HL-60 (cell line): ENCODE results near the gene GPC5.

Experiments used
- GABPA ChIP-seq: IDR thresholded peaks from 2 replicates; pipeline ENCODE4 v1.6.1; 2012; ENCODE audit warnings: low read depth
- POLR2AphosphoS5 ChIP-seq: IDR thresholded peaks from 2 replicates; pipeline ENCODE4 v1.6.1; 2012; ENCODE audit warnings: low read depth
- TF ChIP-seq, protein P1 (sequence below): IDR thresholded peaks from one replicate; pipeline ENCODE4 v1.5.1; 2011; ENCODE audit warnings: low read length, control low read depth, inconsistent platforms; ENCODE audit not compliant: insufficient read depth
- TF ChIP-seq, protein P2 (sequence below): IDR thresholded peaks from 2 replicates; pipeline ENCODE4 v1.6.1; 2012; ENCODE audit warnings: low read depth; ENCODE audit not compliant: insufficient replicate concordance

DNA sequence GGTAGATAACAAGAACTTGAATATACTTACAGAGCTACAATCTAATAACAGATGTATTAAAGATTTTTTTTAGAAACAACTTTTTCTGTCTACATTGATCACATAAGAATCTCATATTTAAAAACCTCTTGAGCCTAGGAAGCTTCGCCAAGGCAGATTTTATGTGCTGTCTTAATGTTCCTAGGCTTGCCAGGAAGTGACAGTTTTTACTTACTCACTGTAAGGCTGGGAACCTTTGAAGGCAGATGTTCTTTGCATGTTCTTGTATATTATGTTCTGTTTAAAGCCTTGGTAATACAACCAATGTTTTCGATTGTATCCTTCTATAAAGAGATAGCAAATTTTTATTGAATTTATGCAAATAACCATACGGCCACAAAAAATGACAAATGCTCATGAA is 492.7 kb downstream of the GPC5 start:
- TF ChIP-seq, protein P1, sequence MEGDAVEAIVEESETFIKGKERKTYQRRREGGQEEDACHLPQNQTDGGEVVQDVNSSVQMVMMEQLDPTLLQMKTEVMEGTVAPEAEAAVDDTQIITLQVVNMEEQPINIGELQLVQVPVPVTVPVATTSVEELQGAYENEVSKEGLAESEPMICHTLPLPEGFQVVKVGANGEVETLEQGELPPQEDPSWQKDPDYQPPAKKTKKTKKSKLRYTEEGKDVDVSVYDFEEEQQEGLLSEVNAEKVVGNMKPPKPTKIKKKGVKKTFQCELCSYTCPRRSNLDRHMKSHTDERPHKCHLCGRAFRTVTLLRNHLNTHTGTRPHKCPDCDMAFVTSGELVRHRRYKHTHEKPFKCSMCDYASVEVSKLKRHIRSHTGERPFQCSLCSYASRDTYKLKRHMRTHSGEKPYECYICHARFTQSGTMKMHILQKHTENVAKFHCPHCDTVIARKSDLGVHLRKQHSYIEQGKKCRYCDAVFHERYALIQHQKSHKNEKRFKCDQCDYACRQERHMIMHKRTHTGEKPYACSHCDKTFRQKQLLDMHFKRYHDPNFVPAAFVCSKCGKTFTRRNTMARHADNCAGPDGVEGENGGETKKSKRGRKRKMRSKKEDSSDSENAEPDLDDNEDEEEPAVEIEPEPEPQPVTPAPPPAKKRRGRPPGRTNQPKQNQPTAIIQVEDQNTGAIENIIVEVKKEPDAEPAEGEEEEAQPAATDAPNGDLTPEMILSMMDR: no peak
- TF ChIP-seq, protein P2, sequence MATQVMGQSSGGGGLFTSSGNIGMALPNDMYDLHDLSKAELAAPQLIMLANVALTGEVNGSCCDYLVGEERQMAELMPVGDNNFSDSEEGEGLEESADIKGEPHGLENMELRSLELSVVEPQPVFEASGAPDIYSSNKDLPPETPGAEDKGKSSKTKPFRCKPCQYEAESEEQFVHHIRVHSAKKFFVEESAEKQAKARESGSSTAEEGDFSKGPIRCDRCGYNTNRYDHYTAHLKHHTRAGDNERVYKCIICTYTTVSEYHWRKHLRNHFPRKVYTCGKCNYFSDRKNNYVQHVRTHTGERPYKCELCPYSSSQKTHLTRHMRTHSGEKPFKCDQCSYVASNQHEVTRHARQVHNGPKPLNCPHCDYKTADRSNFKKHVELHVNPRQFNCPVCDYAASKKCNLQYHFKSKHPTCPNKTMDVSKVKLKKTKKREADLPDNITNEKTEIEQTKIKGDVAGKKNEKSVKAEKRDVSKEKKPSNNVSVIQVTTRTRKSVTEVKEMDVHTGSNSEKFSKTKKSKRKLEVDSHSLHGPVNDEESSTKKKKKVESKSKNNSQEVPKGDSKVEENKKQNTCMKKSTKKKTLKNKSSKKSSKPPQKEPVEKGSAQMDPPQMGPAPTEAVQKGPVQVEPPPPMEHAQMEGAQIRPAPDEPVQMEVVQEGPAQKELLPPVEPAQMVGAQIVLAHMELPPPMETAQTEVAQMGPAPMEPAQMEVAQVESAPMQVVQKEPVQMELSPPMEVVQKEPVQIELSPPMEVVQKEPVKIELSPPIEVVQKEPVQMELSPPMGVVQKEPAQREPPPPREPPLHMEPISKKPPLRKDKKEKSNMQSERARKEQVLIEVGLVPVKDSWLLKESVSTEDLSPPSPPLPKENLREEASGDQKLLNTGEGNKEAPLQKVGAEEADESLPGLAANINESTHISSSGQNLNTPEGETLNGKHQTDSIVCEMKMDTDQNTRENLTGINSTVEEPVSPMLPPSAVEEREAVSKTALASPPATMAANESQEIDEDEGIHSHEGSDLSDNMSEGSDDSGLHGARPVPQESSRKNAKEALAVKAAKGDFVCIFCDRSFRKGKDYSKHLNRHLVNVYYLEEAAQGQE: no peak
- TF ChIP-seq GABPA (no peak), POLR2AphosphoS5 (no peak)
